Keratinocyte (primary cell): ENCODE results near the gene CFAP54. TPM values are rescaled to one million over a fixed set of nuclear protein-coding genes. Genes with fewer than 3 reads are reported as not detected.

Experiments
- DNase-seq: peaks from one replicate; pipeline ENCODE4 v3.0.0-alpha.2; 2011; ENCODE audit warnings: low read depth, missing footprints, low spot score
- FAIRE-seq: peaks from 2 replicates; lab custom pipeline; 2011; peaks lifted over from hg19 to GRCh38; lab: Jason Lieb, UNC
- H2AFZ ChIP-seq: 2 replicates; pipeline ENCODE4 v1.6.0; 2012; ENCODE audit warnings: low read length, control low read depth, inconsistent platforms; ENCODE audit not compliant: control insufficient read depth
- H3K27ac ChIP-seq: 2 replicates; pipeline ENCODE4 v1.5.1; 2011; ENCODE audit warnings: low read length; ENCODE audit not compliant: control insufficient read depth, insufficient read depth
- H3K27me3 ChIP-seq: 3 replicates; pipeline ENCODE4 v1.6.0; 2011; ENCODE audit warnings: low read length; ENCODE audit not compliant: control insufficient read depth, insufficient read depth; ENCODE audit errors: extremely low read depth
- H3K36me3 ChIP-seq, 2 experiments: 2 replicates in 1 of 2; 3 replicates in 1 of 2; pipeline ENCODE4 v1.5.1; 2011; ENCODE audit warnings: low read length in 2 of 2, mild to moderate bottlenecking in 1 of 2; ENCODE audit not compliant: control insufficient read depth in 2 of 2, insufficient read depth in 2 of 2; ENCODE audit errors: extremely low read depth in 1 of 2
- H3K4me1 ChIP-seq: 3 replicates; pipeline ENCODE4 v1.5.1; 2011; ENCODE audit warnings: low read length; ENCODE audit not compliant: control insufficient read depth, insufficient read depth; ENCODE audit errors: extremely low read depth
- H3K4me2 ChIP-seq: 3 replicates; pipeline ENCODE4 v1.6.0; 2011; ENCODE audit warnings: low read depth, low read length; ENCODE audit not compliant: control insufficient read depth, insufficient read depth; ENCODE audit errors: extremely low read depth
- H3K4me3 ChIP-seq, 3 experiments: fragments of 200-600 bp in 1 of 3; sonication (generic) in 1 of 3; 2 replicates in 2 of 3; 3 replicates in 1 of 3; pipeline ENCODE4 v1.5.1; 2011 to 2016; ENCODE audit warnings: low read length in 3 of 3, mild to moderate bottlenecking in 3 of 3, control low read depth in 2 of 3, inconsistent platforms in 1 of 3, low read depth in 1 of 3, mixed read lengths in 1 of 3, mixed run types in 1 of 3, moderate library complexity in 1 of 3; ENCODE audit not compliant: control insufficient read depth in 2 of 3, insufficient read depth in 2 of 3; ENCODE audit errors: extremely low read depth in 1 of 3
- H3K79me2 ChIP-seq: 2 replicates; pipeline ENCODE4 v1.6.0; 2012; ENCODE audit warnings: low read length; ENCODE audit not compliant: control insufficient read depth, insufficient read depth
- H3K9ac ChIP-seq: 3 replicates; pipeline ENCODE4 v1.6.0; 2011; ENCODE audit warnings: low read length; ENCODE audit not compliant: control insufficient read depth, insufficient read depth; ENCODE audit errors: extremely low read depth
- H3K9me1 ChIP-seq: 3 replicates; pipeline ENCODE4 v1.6.0; 2011; ENCODE audit warnings: low read length; ENCODE audit not compliant: control insufficient read depth, insufficient read depth; ENCODE audit errors: extremely low read depth
- H3K9me3 ChIP-seq: 2 replicates; pipeline ENCODE4 v1.5.1; 2012; ENCODE audit warnings: low read depth, low read length; ENCODE audit not compliant: control insufficient read depth
- H4K20me1 ChIP-seq: 3 replicates; pipeline ENCODE4 v1.6.0; 2011; ENCODE audit warnings: low read length; ENCODE audit not compliant: control insufficient read depth, insufficient read depth; ENCODE audit errors: extremely low read depth
- EZH2 ChIP-seq: IDR thresholded peaks from one replicate; pipeline ENCODE4 v1.6.1; 2012; ENCODE audit warnings: inconsistent platforms, mild to moderate bottlenecking, low read length, moderate library complexity
- dilution Hi-C: fragments of 300-500 bp; cut with MboI; formaldehyde crosslinking; loops from one replicate; pipeline ENCODE4 v1.7.0; 2020; ENCODE audit warnings: low sequenced_read_pairs; ENCODE audit not compliant: extremely low pct_ligation_motif_present
- polyA plus RNA-seq, 5 experiments: library from polyadenylated mRNA; depleted of rRNA in 3 of 5; stranded (reverse) in 3 of 5; stranded (forward) in 1 of 5; unstranded in 1 of 5; fragments of >200 nt; gene quantifications; 1 replicate in 1 of 5; 2 replicates in 3 of 5; 3 replicates in 1 of 5; pipeline versions ENCODE4 v1.2.1 to v1.2.3, GENCODE V29; 2011 to 2012; ENCODE audit warnings: missing spikeins in 2 of 5, low read depth in 1 of 5, low replicate concordance in 1 of 5
- TF ChIP-seq, protein P1 (sequence below), 3 experiments: IDR thresholded peaks in 1 of 3; conservative IDR thresholded peaks in 1 of 3; optimal IDR thresholded peaks in 1 of 3; 2 replicates in 2 of 3; 3 replicates in 1 of 3; pipeline versions ENCODE3 to v1.5.1; 2011; ENCODE audit warnings: low read length in 3 of 3, mild to moderate bottlenecking in 3 of 3, moderate library complexity in 2 of 3, control low read depth in 1 of 3, inconsistent platforms in 1 of 3; ENCODE audit not compliant: insufficient read depth in 2 of 3; ENCODE audit errors: extremely low read depth in 1 of 3

CFAP54 gene
- polyA plus RNA-seq, 1 donor (not counting 4 experiments of a cell fraction or from before 2014, with no cell fraction given), result 1.2 TPM

DNA sequence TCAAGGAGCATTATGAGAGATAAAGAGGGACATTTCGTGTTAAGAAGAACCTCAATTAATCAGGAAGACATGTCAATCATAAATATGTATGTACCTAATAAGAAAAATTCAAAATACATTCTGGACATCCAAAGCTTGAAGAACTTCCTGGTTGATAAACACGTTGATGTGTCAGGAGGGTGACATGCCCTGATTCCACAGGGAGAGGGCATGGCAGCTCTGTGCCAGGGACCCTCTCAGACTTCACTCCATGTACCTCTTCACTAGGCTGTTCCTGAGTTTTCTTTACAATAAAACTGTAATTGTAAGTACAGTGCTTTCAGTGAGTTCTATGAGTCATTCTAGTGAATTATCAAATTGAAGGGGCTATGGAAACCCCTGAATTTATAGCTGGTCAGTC lies 163.5 kb downstream of the CFAP54 start:
- Histone ChIP-seq H3K4me2 (no peak overlapping the region), H3K79me2 (no peaks in the 10 kb centered on the region), H2AFZ (no peak overlapping the region), H3K27ac (no peak overlapping the region), H3K9ac (no peak overlapping the region), H3K4me3 (no peak overlapping the region), H3K27me3 (no peaks in the 10 kb centered on the region), H3K4me1 (no peaks in the 10 kb centered on the region), H4K20me1 (no peaks in the 10 kb centered on the region), H3K36me3 (no peaks in the 10 kb centered on the region), H3K9me3 (no peaks in the 10 kb centered on the region), H3K9me1 (no peaks in the 10 kb centered on the region)
- FAIRE-seq (no peak), DNase-seq (no peak)
- no peak for TF ChIP-seq EZH2
- TF ChIP-seq, protein P1, sequence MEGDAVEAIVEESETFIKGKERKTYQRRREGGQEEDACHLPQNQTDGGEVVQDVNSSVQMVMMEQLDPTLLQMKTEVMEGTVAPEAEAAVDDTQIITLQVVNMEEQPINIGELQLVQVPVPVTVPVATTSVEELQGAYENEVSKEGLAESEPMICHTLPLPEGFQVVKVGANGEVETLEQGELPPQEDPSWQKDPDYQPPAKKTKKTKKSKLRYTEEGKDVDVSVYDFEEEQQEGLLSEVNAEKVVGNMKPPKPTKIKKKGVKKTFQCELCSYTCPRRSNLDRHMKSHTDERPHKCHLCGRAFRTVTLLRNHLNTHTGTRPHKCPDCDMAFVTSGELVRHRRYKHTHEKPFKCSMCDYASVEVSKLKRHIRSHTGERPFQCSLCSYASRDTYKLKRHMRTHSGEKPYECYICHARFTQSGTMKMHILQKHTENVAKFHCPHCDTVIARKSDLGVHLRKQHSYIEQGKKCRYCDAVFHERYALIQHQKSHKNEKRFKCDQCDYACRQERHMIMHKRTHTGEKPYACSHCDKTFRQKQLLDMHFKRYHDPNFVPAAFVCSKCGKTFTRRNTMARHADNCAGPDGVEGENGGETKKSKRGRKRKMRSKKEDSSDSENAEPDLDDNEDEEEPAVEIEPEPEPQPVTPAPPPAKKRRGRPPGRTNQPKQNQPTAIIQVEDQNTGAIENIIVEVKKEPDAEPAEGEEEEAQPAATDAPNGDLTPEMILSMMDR (optimal IDR thresholded peaks at IDR 0.05 in 1 of 3, IDR thresholded peaks at IDR 0.05 in 1 of 3, conservative IDR thresholded peaks at IDR 0.05 in 1 of 3; ENCODE audit: extremely low read depth in 1 of 3, insufficient read depth in 2 of 3, low read length in 3 of 3), result no peak
- dilution Hi-C loops, result no loop called here

DNA sequence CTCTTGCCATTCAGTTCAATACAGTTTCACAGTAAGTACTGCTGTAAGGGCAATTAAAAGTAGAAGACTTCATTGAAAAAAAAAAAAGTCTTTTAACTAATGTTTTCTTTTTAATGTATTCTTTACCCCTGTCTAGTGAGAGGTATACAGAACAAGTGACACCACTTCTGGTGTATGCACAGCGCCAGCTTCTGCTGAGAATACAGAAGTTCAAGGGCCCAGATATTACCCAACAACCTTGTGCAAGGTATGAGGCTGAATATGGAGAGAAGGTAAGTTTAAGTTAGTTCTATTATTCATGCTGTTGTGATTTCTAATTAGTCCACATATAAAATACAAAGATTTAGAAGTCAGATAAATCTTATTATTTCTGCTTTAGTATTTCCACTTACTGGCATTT lies 168.7 kb downstream of the CFAP54 start:
- Histone ChIP-seq H4K20me1 (no peaks in the 10 kb centered on the region), H3K9me3 (no peaks in the 10 kb centered on the region), H3K9ac (no peak overlapping the region), H3K4me2 (no peak overlapping the region), H3K79me2 (no peaks in the 10 kb centered on the region), H3K27me3 (no peaks in the 10 kb centered on the region), H3K4me1 (no peaks in the 10 kb centered on the region), H3K36me3 (no peaks in the 10 kb centered on the region), H3K27ac (no peak overlapping the region), H3K9me1 (no peaks in the 10 kb centered on the region), H3K4me3 (no peak overlapping the region), H2AFZ (no peak overlapping the region)
- DNase-seq (no peak), FAIRE-seq (no peak)
- dilution Hi-C loops, result no loop called here
- TF ChIP-seq, protein P1 (optimal IDR thresholded peaks at IDR 0.05 in 1 of 3, IDR thresholded peaks at IDR 0.05 in 1 of 3, conservative IDR thresholded peaks at IDR 0.05 in 1 of 3; ENCODE audit: extremely low read depth in 1 of 3, insufficient read depth in 2 of 3, low read length in 3 of 3), result no peak
- TF ChIP-seq EZH2, result no peak
